Measurements from ENCODE around the gene CLDN3.

The CLDN3 gene

DNA sequence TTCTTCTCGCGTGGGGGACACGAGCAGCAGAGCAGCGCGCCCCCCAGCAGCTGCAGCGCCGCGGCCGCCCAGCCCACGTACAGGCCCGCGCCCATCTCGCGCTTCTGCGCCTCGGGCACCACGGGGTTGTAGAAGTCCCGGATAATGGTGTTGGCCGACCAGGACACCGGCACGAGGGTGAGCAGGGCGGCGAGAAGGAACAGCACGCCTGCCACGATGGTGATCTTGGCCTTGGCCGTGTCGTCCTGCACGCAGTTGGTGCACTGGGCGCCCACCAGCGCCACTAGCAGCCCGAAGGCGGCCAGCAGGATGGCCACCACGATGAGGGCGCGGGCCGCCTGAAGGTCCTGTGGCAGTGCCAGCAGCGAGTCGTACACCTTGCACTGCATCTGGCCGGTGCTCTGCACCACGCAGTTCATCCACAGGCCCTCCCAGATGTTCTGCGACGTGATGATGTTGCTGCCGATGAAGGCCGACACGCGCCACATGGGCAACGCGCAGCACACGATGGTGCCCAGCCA is 529 bp downstream of the CLDN3 start:
- TF ChIP-seq, protein P1, sequence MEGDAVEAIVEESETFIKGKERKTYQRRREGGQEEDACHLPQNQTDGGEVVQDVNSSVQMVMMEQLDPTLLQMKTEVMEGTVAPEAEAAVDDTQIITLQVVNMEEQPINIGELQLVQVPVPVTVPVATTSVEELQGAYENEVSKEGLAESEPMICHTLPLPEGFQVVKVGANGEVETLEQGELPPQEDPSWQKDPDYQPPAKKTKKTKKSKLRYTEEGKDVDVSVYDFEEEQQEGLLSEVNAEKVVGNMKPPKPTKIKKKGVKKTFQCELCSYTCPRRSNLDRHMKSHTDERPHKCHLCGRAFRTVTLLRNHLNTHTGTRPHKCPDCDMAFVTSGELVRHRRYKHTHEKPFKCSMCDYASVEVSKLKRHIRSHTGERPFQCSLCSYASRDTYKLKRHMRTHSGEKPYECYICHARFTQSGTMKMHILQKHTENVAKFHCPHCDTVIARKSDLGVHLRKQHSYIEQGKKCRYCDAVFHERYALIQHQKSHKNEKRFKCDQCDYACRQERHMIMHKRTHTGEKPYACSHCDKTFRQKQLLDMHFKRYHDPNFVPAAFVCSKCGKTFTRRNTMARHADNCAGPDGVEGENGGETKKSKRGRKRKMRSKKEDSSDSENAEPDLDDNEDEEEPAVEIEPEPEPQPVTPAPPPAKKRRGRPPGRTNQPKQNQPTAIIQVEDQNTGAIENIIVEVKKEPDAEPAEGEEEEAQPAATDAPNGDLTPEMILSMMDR (conservative IDR thresholded peaks at IDR 0.05; ENCODE audit: low read depth, low read length) = no peak
- no peak for DNase-seq (ENCODE audit: low read depth)
- no peak overlapping the region for H3K4me3 ChIP-seq (ENCODE audit: low read depth, low read length)

DNA sequence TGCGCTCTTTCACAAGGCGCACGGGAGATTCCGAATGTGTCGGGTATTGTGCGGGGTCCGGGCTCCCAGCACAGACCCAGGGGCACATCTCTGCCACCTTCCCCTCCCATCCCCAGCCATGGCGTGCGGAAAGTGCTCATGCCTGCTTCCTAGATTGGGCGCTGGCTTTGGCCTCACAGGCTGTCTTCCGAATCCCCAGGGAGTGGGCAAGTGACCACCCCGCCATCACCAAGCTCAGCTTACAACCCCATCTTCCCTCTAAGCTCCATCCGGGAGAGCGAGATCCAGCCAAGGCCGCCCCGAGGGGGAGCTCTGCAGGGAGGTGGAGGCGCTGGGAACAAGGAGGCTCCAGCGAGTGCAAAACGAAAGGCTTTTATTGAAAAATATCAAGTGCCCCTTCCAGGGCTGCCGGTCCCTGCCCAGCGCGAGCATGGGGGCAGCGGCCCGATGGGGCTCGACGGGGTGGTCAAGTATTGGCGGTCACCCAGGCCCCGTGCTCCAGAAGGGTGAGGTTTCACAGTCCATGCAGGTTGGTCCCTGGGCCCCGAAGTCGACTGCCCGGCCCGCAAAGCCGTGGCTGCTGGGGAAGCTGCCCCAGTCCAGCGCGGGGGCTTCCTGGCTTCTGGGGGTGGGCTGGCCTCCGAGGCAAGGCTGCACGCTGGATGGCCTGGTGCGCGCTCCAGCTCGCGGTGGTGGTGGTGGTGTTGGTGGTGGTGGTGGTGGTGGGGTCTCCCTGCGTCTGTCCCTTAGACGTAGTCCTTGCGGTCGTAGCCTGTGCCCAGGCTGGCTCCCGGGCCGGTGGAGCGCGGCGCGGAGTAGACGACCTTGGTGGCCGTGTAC is 1.2 kb downstream of the CLDN3 start:
- no peak overlapping the region for H3K4me3 ChIP-seq (ENCODE audit: low read depth, low read length)
- DNase-seq (ENCODE audit: low read depth) = no peak
- TF ChIP-seq, protein P1 (conservative IDR thresholded peaks at IDR 0.05; ENCODE audit: low read depth, low read length) = no peak

DNA sequence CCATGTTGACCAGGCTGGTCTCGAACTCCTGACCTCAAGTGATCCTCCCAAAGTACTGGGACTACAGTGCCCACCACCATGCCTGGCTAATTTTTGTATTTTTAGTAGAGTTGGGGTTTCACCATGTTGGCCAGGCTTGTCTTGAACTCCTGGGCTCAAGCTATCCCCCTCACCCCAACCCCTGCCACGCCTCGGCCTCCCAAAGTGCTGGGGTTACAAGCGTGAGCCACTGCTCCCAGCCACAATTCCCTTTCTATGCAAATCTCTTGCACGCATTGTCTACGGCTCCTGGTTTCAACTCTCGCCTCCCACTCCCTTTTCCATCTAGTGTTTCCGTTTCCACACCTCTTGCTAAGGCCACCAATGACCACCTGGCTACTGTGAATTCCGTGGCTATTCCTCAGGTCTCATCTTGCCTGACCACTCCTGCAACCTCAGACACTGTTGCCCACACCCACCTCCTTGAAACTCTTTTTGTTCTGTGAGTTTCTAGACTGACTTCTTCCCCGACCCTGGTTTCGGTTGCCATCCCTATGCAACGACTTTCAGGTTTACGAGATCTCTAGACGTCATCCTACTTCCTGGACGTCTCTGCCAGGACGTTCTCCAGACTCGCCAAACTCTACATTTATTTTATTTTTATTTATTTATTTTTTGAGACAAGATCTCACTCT is 3.4 kb downstream of the CLDN3 start:
- DNase-seq (ENCODE audit: low read depth) = no peak
- TF ChIP-seq, protein P1 (conservative IDR thresholded peaks at IDR 0.05; ENCODE audit: low read depth, low read length) = no peak
- H3K4me3 ChIP-seq (ENCODE audit: low read depth, low read length) = no peak overlapping the region

DNA sequence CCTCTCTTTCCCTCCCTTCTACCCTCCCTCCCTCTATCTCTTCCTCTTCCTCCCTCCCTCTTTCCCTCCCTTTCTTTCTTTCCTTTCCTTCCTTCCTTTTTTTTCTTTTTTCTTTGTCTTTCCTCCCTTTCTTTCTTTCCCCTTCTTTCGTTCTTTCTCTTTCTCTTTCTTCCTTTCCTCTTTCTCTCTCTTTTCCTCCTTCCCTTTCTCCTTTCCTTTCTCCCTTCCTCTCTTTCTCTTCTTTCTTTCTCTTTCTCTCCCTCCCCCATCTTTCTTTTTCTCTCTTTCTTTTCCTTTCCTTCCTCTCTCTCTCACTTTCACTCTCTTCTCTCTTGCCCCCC is 7.4 kb downstream of the CLDN3 start:
- TF ChIP-seq, protein P1 (conservative IDR thresholded peaks at IDR 0.05; ENCODE audit: low read depth, low read length) = no peak
- H3K4me3 ChIP-seq (ENCODE audit: low read depth, low read length) = no peak overlapping the region
- no peak for DNase-seq (ENCODE audit: low read depth)

DNA sequence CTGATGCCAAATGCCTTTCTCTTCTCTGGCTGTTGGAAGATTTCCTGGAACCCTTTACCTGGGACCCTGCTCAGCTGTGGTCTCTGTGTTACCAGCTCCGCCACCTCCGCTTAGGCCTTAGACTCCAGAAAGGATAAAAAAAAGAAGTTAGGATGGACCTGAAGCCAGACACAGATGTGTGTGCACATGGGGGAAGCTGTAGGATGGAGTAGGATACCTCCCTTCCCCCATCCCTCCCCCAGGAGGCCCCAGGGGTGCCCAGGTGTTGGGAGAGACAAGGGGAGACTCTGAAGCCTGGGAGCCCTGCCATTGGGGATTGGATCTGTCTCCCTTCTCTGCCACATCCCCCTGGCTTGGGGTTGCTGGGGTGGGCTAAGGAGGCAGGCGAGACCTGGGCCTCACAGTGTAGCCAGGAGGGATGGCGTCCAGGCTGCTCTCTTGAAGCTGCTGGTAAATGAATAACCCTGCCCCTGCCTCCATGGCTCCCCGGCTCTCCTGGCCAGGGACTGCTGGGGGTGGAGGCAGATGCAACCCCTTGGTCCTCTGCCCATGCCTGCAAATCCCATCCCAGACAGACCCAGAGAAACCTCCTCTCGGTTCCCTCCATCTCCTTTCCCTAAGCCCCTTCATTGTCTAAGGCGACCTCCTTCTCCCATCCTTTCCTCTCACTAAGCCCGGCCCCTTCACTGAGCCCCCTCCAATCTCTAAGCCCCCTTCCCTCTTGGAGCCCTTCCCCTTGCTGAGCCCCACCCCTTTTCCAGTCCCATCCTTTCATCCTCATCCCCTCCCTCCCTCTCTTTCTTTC is 8.0 kb downstream of the CLDN3 start:
- TF ChIP-seq, protein P1 (conservative IDR thresholded peaks at IDR 0.05; ENCODE audit: low read depth, low read length) = no peak
- no peak overlapping the region for H3K4me3 ChIP-seq (ENCODE audit: low read depth, low read length)

DNA sequence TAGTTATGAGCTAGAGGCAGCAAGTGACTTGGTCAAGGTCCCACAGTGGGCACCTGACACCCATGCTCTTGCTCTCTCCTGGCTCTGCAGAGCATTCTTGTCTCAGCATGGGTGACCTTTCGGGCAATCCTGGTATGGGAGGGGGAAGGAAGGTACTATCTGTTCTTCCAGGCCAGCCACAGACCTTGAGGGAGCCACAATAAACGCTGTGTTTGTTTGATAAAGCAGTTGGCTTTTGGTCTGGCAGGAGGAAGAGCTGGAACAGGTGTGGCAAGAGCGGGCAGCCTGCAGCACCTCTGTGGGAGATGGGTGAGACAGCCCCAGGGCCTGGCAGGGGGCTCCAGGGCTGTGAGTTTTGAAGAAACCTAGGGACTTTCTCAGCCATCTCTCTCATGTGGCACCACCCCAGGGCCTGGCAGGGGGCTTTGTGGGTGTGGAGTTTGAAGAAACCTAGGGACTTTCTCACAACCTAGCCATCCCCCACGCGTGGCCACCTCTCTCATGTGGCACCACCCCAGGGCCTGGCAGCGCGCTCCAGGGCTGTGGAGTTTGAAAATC is 11.4 kb downstream of the CLDN3 start:
- TF ChIP-seq, protein P1 (conservative IDR thresholded peaks at IDR 0.05; ENCODE audit: low read depth, low read length) = no peak

More for the DNA sequence above, 8.0 kb downstream of the CLDN3 start:
- no peak for DNase-seq (ENCODE audit: low read depth)

More for the DNA sequence above, 11.4 kb downstream of the CLDN3 start:
- H3K4me3 ChIP-seq (ENCODE audit: low read depth, low read length) = no peak overlapping the region
- DNase-seq (ENCODE audit: low read depth) = no peak

All from choroid plexus epithelial cell (primary cell).